Loucy (cell line): ENCODE measurements around the gene NDUFS7.

Experiments used
- CTCF ChIP-seq: fragments of 200-600 bp; sonication (generic); conservative IDR thresholded peaks from 2 replicates; pipeline ENCODE4 v1.5.1; 2014; ENCODE audit warnings: mild to moderate bottlenecking, antibody characterized with exemption, low read length
- EZH2phosphoT487 ChIP-seq: fragments of 200-600 bp; IDR thresholded peaks from 2 replicates; pipeline ENCODE4 v1.6.1; 2018; ENCODE audit warnings: antibody characterized with exemption, mild to moderate bottlenecking, moderate library complexity, borderline replicate concordance

- TF ChIP-seq CTCF (peak; percentile 77), EZH2phosphoT487 (no peak)
These were observed 23.2 kb downstream of the NDUFS7 start for GRCh38 chr19:1406774-1407527.
